GM12801 (cell line): ENCODE data around the gene SLC5A11.

ENCODE experiments used
- TF ChIP-seq, protein P1 (sequence below): IDR thresholded peaks from one replicate; pipeline ENCODE4 v1.5.1; 2011; ENCODE audit warnings: control low read depth; ENCODE audit not compliant: insufficient read length; ENCODE audit errors: extremely low read depth

The SLC5A11 gene

DNA sequence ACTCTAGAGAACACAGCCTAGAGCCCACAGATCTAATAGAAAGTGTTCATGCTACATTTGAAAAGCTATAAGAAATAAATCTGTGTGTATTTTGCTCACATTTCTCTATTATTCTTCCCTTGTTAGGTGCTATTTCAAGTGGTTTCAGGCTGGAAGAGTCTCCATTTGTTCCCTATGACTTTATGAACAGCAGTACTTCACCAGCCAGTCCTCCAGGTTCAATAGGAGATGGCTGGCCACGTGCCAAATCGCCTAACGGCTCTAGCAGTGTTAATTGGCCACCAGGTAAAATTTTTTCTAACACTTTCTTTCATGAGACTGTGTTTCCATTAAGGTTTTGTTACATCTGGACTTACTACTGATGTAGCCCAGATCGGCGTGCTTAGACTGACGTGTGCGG, 30.7 kb upstream of the SLC5A11 start:
- TF ChIP-seq, protein P1, sequence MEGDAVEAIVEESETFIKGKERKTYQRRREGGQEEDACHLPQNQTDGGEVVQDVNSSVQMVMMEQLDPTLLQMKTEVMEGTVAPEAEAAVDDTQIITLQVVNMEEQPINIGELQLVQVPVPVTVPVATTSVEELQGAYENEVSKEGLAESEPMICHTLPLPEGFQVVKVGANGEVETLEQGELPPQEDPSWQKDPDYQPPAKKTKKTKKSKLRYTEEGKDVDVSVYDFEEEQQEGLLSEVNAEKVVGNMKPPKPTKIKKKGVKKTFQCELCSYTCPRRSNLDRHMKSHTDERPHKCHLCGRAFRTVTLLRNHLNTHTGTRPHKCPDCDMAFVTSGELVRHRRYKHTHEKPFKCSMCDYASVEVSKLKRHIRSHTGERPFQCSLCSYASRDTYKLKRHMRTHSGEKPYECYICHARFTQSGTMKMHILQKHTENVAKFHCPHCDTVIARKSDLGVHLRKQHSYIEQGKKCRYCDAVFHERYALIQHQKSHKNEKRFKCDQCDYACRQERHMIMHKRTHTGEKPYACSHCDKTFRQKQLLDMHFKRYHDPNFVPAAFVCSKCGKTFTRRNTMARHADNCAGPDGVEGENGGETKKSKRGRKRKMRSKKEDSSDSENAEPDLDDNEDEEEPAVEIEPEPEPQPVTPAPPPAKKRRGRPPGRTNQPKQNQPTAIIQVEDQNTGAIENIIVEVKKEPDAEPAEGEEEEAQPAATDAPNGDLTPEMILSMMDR: no peak

DNA sequence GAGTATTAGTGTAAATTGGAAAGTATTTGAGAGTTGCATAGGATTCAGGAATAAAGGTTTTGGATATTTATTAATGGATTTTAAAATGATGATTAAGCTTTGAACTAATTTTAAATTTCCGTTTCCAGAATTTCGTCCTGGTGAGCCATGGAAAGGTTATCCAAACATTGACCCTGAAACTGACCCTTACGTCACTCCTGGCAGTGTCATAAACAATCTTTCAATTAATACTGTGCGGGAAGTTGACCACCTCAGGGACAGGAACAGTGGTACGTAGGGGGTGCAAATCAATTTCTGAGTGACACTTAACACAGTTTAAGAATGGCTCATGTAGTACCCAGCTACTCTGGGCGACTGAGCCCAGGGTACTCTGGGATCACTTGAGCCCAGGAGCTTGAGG, 29.1 kb upstream of the SLC5A11 start:
- TF ChIP-seq, protein P1: no peak

DNA sequence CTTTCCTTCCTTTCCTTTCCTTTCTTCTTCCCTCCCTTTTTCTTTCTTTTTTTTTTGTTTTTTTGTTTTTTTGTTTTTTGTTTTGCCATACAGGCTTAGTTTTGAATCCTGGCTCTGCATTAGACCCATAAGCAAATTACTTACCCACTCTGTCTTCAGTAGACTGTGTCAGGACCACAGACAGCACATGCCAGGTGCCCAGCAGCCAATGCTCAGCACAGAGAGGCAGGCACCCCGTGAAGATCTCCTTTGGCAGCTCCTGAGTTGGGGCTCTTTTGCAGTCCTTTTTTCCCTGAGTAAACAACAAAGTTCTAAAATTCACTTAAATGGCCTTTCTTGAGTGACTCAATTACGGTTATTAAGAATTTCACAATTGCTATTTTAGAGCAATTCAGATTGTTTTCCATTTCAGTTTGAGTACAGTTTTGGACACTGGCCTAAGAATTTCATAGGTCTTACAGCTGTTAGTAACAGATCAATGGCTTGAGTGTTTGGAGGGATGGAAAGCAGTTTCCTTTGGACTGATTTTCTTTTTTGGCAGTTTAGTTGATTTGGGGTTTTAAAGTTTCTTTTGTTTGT, 26.2 kb upstream of the SLC5A11 start:
- TF ChIP-seq, protein P1: no peak

DNA sequence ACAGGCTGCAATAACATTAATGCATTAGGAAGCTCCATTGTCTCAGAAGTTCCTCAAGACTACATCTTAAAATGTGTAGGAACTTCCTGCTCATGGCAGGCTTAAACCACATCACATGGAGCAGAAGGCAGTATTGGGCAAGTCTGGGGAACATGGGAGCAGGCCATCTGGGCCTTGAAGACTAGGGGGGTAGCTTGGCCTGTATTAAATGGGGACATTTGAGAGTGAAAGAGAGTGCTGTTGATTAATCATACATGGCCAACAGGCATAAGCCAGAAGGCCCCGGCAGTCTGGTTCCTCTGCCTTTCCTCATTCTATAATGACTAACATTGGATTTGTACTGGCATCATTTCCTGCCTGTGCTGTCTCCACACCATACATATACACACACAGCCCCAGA, 25.2 kb upstream of the SLC5A11 start:
- TF ChIP-seq, protein P1: no peak

DNA sequence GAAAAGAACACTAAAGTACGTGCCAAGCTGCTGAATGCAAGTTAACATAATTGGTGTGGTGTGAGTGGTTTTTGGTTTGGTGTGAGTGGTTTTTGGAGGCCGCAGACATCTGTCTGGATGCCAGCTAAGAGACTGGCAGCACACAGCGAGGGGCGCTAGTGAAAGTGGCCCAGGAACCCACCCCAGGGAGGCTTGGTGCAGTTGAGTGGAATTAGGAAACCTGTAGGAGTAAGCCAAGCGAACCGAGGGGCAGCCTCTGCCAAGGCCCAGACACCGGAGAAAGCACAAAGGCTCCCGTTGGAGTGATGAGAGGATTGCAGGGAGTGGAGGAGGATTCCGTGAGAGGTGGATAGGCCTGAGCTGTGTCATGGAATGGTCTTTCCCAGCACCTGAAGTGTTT, 24.6 kb upstream of the SLC5A11 start:
- TF ChIP-seq, protein P1: no peak

DNA sequence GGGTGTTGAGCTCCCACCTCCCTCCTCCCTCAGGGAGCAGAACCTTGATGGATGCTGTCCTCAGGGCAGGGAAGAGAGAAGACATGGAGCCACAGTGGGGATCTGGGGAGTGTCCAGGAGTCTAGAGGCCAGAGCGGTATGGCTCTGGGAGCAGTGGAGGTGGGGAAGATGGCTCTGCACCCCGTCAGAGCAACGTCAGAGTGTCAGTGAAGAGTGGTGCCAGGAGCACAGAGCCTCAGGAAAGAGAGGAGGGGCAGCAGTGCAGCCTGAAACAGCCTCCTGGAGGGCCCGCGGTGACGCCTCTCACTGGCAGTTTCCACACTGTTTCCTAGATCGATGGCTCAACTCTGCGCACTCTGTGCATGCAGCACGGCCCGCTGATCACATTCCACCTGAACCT, 23.2 kb upstream of the SLC5A11 start:
- TF ChIP-seq, protein P1: no peak

DNA sequence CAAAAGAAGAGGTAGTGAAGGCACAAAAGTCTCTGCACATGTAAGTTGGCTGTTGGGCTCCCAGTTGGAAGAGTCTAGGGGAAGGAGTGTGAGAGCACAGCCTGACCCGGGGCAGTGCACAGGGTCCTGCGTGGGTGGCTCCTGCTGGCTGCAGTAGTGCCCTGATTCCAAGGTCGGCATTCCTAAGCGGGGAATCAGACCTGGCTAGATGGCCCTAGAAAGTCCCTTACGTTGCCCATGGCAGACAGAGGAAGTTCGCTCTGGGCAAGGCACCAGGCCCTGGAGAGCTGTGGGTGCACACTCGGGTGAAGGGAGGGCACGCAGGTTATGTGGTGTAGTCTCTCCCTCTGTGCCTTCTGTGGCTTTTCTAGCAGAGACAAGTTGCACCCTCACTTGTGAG, 22.8 kb upstream of the SLC5A11 start:
- TF ChIP-seq, protein P1: no peak
